ENCODE results near the gene BMS1. TPM values are rescaled to one million over a fixed set of nuclear protein-coding genes. Genes with fewer than 3 reads are reported as not detected.
"Not testable (repeated sequence)": the region's sequence is repeated elsewhere in the genome, so short reads cannot be mapped to it uniquely, and the experiment has no call there.

Gene BMS1
- total and polyA plus RNA-seq, 3 donors from 2014 or later = 14.9 to 25.5 (median 23.5) TPM

GRCh38 chr10:42809676-42810075, 27.1 kb downstream of the BMS1 start:
- no peaks in the 10 kb centered on the region for H3K36me3 ChIP-seq (ENCODE audit: low read depth, missing control alignments)

GRCh38 chr10:42812028-42812427, 29.4 kb downstream of the BMS1 start:
- Histone ChIP-seq H3K36me3 (ENCODE audit: low read depth, missing control alignments) (no peaks in the 10 kb centered on the region), H3K9me3 (no peaks in the 10 kb centered on the region), H3K4me1 (no peaks in the 10 kb centered on the region), H3K27me3 (no peaks in the 10 kb centered on the region), H3K27ac (no peak overlapping the region), H3K4me3 (no peak overlapping the region)
- TF ChIP-seq POLR2A (IDR thresholded peaks at IDR 0.05) (no peak), CTCF (IDR thresholded peaks at IDR 0.05) (no peak)
- WGBS, 2 donors = 98% methylated on average over 4 of the region's 4 CpGs
- no peak for DNase-seq
- intact Hi-C loops (cut with DNase I; ENCODE audit: low total_unique reads) = no loop called here

More at GRCh38 chr10:42809676-42810075, 27.1 kb downstream of the BMS1 start:
- no peak for TF ChIP-seq POLR2A (IDR thresholded peaks at IDR 0.05)
- Histone ChIP-seq H3K4me3 (no peak overlapping the region), H3K27ac (no peak overlapping the region), H3K9me3 (no peaks in the 10 kb centered on the region), H3K4me1 (no peaks in the 10 kb centered on the region), H3K27me3 (no peaks in the 10 kb centered on the region)
- 94 to 97% methylated on average over 4 of the region's 4 CpGs for WGBS, 2 donors
- no peak for DNase-seq
- intact Hi-C loops (cut with DNase I; ENCODE audit: low total_unique reads) = no loop called here

GRCh38 chr10:42813989-42814687, 31.5 kb downstream of the BMS1 start:
- H3K9me3 ChIP-seq; H3K4me1 ChIP-seq; H3K27ac ChIP-seq; intact Hi-C loops (cut with DNase I; ENCODE audit: low total_unique reads); H3K36me3 ChIP-seq (ENCODE audit: low read depth, missing control alignments); DNase-seq; H3K27me3 ChIP-seq; H3K4me3 ChIP-seq: not testable (repeated sequence)
- WGBS, 2 donors = 95 to 96% methylated on average over 5 of the region's 5 CpGs

GRCh38 chr10:42816334-42816733, 33.7 kb downstream of the BMS1 start:
- H3K36me3 ChIP-seq (ENCODE audit: low read depth, missing control alignments); intact Hi-C loops (cut with DNase I; ENCODE audit: low total_unique reads): not testable (repeated sequence)
- 79 to 83% methylated on average over 5 of the region's 5 CpGs for WGBS, 2 donors

GRCh38 chr10:42816912-42817311, 34.3 kb downstream of the BMS1 start:
- no peaks in the 10 kb centered on the region for H3K36me3 ChIP-seq (ENCODE audit: low read depth, missing control alignments)
- intact Hi-C loops (cut with DNase I; ENCODE audit: low total_unique reads) = no loop called here
- no peaks in the 10 kb centered on the region for H3K9me3 ChIP-seq
- no peak for DNase-seq
- H3K27ac ChIP-seq = no peak overlapping the region
- 87 to 91% methylated on average over 2 of the region's 2 CpGs for WGBS, 2 donors
- no peaks in the 10 kb centered on the region for H3K27me3 ChIP-seq
- no peaks in the 10 kb centered on the region for H3K4me1 ChIP-seq
- TF ChIP-seq CTCF (IDR thresholded peaks at IDR 0.05) = no peak
- H3K4me3 ChIP-seq = no peak overlapping the region

More at GRCh38 chr10:42816334-42816733, 33.7 kb downstream of the BMS1 start:
- H3K4me1 ChIP-seq, H3K9me3 ChIP-seq, H3K4me3 ChIP-seq, H3K27ac ChIP-seq, DNase-seq, H3K27me3 ChIP-seq: not testable (repeated sequence)

GRCh38 chr10:42817417-42817816, 34.8 kb downstream of the BMS1 start:
- WGBS, 2 donors = 91 to 92% methylated on average over 3 of the region's 3 CpGs
- DNase-seq; H3K27me3 ChIP-seq; H3K4me1 ChIP-seq; intact Hi-C loops (cut with DNase I; ENCODE audit: low total_unique reads); H3K9me3 ChIP-seq; H3K4me3 ChIP-seq; H3K36me3 ChIP-seq (ENCODE audit: low read depth, missing control alignments); H3K27ac ChIP-seq: not testable (repeated sequence)

- H3K4me3 ChIP-seq; H3K27ac ChIP-seq; H3K4me1 ChIP-seq; DNase-seq; H3K9me3 ChIP-seq; H3K27me3 ChIP-seq; intact Hi-C loops (cut with DNase I; ENCODE audit: low total_unique reads); H3K36me3 ChIP-seq (ENCODE audit: low read depth, missing control alignments): not testable (repeated sequence)
- 75 to 85% methylated on average over 4 to 6 of the region's 6 CpGs for WGBS, 2 donors
Measured at GRCh38 chr10:42826759-42827158, 44.2 kb downstream of the BMS1 start.

Measured in testis (tissue), 3 donors.